HT-29 (cell line): ENCODE measurements around the gene RALGDS. TPM values are rescaled to one million over a fixed set of nuclear protein-coding genes. Genes with fewer than 3 reads are reported as not detected.
"Not testable (repeated sequence)": the region's sequence is repeated elsewhere in the genome, so short reads cannot be mapped to it uniquely, and the experiment has no call there.

Experiments
- DNase-seq: peaks from one replicate; pipeline ENCODE4 v3.0.0-alpha.2; 2015; ENCODE audit warnings: low spot score
- total RNA-seq: library from RNA; depleted of rRNA; stranded (reverse); fragments of >200 nt; shearing (Covaris generic); gene quantifications from 2 replicates; pipeline ENCODE4 v1.2.3, GENCODE V29; 2014

Gene RALGDS
- total RNA-seq, 1 experiment from 2014 or later, result 95.0 TPM

DNA sequence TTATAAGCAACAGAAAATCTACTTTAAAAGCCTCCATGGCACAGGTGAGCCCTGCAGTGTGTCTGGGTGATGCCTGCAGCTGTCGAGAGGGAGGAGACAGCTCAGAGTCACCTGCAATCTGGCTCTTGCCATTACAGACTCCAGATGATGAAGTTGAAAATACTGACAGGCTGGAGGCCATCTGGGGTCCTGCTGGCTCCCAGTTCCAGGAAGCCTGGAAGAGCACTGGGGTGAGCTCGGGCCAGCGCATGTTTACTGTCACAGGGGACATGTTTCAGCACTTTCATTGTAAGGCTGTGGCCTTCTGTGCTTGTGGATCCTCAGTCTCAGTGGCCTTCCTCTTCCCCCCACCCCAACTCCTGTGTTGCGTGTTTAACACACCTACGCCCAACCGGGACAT, 30.9 kb downstream of the RALGDS start:
- DNase-seq, result no peak

DNA sequence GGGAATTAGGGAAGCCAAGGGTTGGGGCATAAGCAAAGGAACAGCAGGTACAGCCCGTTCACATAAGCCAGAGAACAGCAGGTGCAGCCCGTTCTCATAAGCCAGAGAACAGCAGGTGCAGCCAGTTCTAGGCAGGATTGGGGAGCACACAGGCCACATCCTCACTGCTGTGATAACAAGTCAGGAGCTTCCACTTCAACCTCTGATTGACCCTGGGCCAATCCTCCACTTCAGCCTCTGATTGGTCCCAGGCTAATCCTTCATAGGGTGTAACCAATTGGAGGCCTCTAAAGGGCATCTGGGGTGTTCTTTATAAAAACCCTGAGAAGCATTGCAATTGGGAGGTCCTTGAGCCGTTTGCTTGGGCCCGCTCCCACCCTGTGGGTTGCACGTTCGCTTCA, 31.8 kb downstream of the RALGDS start:
- no peak for DNase-seq

DNA sequence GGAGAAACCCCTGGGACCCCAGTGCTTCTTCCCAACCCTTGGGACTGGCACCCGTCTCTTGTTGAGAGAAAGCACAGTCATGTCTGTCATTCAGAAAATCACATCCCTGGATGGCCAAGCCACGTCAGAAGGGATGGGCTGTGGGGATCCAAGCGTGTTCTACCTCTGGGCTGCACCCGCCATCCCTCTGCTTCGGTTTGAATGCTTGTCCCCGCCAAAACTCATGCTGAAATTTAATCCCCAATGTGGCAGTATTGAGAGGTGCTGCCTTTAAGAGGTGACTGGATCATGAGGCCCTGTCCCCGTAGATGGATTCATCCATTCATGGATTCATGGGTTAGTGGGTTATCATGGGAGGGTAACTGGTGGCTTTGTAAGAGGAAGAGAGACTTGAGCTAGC, 32.3 kb downstream of the RALGDS start:
- DNase-seq, result no peak

DNA sequence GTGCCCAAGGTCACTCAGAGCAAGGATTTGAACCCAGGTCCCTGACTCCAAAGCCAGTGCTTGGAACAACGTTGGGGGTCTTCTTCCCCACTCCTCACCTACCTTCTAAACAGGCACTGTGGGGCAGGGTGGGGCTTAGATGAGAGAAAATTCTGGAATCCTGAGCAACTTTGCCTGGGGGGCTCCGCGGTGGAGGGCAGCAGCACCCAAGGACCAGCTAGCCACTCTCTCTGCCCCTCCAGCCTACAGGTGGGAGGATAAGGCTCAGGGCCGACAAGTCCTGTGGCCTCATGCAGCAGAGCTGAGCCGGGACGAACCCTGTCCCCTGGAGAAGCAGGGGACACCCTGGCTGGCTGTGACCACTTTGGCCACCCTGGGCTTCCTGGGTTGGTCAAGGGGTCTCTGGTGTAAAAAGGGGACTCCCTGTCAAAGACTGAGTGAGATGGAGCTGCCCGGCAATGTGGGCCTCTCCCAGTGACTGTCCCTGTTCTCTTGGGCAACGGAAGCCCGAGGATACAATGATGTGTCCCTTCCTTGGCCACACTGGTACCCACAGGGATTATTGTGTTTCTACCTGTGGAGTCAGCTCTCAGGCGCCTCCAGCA, 32.8 kb downstream of the RALGDS start:
- DNase-seq, result no peak

DNA sequence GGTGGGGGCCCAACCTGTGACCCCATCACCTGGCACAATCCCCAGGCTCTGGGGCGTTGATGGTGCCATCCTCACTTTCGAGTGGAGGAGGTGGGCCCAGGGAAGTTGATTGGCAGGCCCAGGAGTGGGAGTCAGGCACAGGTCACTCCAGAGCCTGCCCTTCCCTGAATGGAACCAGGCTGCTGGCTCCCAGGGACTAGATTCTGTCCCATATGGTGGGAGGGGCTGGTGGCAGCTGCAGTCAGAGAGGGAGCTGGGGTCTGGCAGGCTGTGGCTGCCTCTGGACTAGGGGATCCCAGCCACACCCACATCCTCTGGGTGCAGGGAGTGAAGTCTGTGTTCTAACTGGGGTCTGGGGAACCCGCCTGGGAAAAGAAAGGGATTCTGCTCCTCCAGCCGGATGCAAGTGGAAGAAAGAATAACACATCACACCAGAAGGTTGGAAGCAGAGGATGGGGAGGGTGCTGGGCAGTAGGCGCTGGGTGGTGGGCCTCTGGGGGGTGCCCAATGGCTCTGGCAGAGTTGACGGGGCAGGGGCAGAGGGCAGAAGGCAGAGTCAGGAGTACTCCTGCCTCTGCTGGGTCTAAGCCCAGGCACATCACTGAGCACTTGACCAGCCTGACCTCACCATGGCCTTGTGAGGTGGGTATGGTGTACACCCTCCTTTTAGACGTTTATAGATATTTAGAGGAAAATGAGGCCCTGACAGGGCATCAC, 33.5 kb downstream of the RALGDS start:
- DNase-seq, result no peak

DNA sequence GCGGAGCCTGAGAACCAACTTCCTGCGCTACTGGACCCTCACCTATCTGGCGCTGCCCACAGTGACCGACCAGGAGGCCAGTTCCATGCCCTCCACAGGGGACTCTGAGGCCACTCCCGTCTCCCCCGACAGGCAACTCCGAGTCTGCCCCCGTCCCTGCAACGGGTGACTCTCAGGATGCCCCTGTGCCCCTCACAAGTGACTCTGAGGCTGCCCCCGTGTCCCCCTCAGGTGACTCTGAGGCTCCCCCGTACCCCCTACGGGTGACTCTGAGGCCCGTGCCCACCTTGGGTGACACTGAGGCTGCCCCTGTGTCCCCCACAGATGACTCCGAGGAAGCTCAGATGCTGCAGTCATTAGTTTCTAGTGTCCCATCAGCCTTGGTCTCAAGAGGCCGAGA, 34.1 kb downstream of the RALGDS start:
- DNase-seq, result no peak

DNA sequence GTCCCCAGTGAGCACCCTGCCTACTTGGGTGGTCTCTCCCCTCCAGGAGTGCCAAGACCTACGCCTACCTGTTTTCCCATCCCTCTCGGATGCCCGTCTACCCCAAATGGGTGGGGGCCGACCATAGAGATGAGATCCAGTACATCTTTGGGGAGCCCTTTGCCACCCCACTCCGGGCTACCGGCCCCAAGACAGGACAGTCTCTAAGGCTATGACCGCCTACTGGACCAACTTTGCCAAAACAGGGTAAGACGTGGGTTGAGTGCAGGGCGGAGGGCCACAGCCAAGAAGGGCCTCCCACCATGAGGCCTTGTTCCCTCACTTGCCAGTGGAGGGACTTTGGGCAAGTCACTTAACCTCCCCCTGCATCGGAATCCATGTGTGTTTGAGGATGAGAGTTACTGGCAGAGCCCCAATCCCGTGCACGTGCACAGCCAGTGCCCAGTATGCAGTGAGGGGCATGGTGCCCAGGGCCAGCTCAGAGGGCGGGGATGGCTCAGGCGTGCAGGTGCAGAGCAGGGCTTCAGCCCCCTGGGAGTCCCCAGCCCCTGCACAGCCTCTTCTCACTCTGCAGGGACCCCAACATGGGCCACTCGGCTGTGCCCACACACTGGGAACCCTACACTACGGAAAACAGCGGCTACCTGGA, 34.7 kb downstream of the RALGDS start:
- not testable (repeated sequence) for DNase-seq

DNA sequence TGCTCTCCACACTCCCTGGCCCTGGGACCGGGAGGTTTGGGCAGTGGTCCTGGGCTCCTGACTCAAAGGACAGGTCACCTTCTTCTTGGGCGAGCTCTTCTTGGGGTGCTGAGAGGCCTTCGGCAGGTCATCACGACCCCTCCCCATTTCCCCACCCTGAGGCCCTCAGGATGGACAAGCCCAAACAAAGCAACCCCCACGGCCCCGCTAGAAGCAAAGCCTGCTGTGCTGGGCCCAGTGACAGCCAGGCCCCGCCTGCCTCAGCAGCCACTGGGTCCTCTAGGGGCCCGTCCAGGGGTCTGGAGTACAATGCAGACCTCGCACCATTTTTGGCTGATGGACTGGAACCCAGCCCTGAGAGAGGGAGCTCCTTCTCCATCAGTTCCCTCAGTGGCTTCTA, 37.4 kb downstream of the RALGDS start:
- DNase-seq, result not testable (repeated sequence)

DNA sequence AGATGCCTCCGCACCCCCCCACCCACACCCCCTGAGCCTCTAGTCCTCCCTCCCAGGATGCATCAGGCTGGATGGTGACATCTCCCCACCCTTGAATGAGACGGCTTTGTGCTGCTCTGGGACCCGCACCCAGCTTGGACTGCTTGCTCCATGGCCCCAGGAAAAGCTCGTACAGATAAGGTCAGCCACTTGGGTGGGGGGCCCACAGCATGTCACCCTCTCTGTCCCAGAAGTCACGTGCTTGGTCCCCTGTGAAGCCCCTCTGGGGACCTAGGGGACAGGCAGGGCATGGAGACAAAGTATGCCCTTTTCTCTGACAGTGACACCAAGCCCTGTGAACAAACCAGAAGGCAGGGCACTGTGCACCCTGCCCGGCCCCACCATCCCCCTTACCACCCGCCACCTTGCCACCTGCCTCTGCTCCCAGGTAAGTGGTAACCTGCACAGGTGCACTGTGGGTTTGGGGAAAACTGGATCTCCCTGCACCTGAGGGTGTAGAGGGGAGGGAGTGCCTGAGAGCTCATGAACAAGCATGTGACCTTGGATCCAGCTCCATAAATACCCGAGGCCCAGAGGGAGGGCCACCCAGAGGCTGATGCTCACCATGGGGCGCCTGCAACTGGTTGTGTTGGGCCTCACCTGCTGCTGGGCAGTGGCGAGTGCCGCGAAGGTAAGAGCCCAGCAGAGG, 38.9 kb downstream of the RALGDS start:
- DNase-seq, result not testable (repeated sequence)

DNA sequence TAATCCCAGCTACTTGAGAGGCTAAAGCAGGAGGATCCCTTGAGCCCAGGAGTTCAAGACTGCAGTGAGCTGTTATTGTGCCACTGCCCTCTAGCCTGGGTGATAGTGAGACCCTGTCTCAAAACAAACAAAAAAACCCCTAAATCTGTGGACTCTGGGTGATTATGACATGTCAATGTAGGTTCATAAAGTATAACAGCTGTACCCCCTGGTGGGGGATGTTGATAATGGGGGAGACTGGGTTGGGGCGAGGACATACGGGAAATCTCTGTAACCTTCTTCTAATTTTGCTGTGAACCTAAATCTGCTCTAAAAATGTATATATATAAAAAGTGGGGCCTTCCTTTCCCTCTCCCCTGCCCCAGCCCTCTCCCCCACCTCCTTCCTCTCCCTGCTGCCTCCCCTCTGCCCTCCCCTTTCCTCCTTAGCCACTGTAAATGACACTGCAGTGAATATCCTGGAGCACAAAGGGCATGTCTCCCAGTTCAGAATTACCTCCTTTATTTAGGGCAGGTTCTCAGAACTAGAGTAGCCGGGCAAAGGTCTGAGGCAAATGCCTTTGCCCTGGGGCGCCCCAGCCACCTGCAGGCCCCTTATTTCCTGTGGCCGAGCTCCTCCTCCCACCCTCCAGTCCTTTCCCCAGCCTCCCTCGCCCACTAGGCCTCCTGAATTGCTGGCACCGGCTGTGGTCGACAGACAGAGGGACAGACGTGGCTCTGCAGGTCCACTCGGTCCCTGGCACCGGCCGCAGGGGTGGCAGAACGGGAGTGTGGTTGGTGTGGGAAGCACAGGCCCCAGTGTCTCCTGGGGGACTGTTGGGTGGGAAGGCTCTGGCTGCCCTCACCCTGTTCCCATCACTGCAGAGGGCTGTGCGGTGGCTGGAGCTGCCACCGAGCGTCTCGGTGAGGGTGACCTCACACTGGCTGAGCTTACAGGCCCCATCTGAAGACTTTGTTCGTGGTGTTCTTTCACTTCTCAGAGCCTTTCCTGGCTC, 40.0 kb downstream of the RALGDS start:
- DNase-seq, result not testable (repeated sequence)

DNA sequence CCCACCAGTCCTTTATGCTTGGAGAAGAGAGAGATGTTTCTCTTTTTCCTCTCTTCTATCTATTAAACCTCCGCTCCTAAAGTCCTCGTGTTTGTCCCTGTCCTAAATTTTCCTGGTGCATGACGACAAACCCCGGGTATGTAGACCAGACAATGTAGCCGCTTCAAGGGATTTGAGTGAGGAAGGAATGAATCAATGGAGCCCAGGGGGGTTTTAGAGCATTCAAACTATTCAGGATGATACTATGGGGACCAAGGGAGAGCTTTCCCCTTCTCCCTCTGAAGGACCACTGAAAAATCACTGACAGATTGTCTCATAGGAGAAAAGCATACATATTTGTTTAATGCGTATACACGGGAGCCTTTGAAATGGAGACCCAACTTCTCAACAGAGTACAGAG, 40.9 kb downstream of the RALGDS start:
- no peak for DNase-seq

DNA sequence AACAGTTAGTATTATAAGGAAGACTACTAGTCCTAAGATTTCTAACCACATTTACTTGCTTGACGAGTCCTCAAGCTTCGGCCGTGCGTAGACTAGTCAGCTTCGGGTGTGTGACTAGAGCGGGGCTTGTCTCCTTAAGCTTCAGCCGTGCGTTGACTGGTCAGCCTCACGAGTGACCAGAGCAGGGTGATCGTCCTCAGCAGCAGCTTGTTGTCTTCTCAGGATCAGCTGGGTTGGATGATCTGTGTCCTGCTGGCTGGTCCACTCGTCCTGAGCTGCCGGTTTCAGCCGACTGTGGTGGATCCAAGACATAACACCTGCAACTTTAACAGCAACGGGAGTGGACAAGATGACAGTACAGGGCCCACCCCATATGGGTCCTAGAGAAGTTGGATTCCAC, 42.6 kb downstream of the RALGDS start:
- DNase-seq, result no peak

DNA sequence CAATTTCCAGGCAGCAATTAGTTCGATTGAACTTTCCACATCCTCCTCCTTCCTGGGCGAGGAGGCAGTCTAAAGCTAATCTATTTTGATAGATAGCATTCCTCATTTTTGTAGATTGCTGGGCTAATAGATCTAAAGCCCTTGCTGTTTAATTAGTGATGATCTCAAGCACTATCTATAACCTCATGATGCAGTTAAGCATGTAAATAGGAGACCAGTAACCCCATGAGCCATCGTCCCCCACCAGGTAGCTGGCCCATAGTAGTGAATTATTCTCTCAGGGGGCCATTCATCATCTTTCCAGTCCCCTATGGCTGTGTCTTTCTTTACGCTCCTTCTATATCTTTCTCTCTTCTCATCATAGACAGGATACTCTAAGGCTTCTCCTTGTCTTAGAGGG, 44.3 kb downstream of the RALGDS start:
- no peak for DNase-seq

DNA sequence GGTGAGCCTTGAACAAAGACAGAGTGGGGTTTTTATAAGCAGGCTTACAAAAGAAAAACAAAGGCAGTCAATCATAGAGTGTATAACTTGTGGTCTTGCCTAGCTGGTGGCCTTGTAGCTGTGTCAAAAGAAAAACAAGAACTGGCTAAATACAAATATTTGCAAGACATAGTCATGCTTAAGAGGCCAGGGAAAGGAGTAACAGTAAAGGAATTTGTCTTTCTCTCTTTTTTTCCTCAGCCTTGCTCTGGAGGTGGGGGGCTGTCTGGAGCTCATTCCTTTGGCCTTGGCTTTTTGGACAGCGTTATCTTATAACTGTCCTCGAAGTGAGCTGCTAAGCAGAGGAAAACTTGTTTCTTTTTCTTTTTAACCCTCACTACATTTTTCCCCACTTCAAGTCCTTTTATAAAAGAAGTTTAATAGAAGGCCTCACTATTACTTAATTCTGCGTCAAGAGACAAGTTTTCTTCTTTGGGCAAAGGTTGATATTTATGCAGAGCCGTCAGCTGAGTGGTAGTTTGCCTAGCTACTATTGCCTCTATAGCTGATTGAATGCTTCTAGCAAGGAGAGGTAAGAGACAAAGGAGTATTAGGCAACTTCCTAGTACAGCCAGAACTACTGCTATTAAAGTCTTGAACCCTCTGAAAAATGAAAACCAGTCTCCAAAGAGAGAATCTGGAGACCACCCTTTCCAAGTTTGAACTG, 45.0 kb downstream of the RALGDS start:
- DNase-seq, result no peak

DNA sequence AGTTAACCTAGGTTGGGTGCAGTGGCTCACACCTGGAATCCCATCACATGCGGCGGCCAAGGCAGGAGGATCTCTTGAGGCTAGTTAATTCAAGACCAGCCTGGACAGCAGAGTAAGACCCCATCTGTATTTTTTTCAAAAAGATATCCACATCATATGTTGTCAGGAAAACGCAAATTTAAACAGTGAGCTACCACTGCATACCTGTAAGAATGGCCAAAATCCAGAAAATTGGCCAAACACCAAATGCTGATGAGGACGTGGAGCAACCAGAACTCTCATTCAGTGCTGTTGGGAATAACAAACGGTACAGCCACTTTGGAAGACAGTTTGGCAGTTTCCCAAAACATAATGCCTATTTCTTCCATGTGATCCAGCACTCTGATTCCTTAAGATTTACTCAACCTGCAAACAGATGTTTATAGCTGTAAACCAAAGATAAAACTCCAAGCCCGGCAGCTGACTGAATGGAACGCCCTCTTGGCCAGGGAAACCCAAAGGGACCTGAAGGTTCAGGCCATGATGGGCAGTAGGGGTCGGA, 46.9 kb downstream of the RALGDS start:
- DNase-seq, result no peak

DNA sequence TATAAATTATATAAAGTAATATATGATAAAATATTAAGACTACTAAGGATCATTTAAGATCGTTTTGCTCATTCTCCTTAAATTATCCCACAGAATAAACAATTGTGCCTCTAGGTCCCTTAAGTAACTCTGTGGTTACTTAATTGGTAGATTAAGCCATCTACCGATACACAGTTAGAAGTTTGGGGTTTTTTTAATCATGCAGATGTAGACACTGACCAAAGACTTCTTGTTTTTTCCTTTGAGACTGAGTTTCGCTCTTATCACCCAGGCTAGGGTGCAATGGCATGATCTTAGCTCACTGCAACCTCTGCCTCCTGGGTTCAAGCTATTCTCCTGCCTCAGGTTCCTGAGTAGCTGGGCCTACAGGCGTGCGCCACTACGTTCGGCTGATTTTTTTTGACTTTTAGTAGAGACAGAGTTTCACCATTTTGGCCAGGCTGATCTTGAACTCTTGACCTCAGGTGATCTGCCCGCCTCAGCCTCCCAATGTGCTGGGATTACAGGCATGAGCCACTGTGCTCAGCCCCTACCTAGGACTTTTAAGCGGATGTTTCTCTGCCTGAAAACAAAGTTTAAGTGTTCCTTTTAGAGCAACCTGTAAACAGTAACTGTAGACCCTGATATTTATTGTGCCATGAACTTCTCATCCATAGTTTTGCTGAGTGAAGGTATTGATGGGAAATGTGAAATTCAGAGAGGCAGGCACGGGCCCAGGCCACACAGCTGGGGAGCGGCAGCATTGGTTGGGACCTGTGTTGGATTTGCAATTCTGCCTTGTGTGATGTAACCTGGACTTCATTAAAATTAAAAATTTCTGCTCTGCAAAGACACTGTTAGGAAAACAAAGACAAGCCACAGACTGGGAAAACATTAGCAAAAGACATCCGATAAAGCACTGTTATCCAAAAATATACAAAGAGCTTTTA, 47.7 kb downstream of the RALGDS start:
- DNase-seq, result no peak

DNA sequence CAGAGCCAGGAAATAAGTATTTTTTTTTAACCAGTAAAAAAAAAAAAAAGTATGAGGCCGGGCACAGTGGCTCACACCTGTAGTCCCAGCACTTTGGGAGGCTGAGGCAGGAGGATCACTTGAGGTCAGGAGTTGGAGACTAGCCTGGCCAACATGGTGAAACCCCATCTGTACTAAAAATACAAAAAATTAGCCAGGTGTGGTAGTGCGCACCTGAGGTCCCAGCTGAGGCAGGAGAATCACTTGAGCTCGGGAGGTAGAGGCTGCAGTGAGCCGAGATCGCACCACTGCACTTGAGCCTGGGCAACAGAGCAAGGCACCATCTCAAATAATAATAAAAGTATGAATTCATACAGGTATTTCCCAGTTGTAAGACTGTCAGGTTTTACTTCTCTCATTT, 48.8 kb downstream of the RALGDS start:
- DNase-seq, result not testable (repeated sequence)

DNA sequence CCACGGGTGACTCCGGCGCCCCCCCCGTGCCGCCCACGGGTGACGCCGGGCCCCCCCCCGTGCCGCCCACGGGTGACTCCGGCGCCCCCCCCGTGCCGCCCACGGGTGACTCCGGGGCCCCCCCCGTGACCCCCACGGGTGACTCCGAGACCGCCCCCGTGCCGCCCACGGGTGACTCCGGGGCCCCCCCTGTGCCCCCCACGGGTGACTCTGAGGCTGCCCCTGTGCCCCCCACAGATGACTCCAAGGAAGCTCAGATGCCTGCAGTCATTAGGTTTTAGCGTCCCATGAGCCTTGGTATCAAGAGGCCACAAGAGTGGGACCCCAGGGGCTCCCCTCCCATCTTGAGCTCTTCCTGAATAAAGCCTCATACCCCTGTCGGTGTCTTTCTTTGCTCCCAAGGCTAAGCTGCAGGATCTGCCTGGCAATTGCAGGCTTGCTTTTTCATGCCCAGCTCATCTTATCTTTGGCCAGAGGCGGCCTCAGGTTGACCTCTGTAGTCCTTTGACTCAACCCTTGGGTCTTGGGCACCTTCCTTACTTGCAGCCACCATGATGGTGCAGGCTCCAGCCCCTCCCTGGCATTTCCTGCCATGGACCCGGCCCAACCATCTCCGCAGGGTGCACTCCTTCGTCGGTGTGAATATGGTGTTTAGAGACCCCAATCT, 49.4 kb downstream of the RALGDS start:
- DNase-seq, result no peak

DNA sequence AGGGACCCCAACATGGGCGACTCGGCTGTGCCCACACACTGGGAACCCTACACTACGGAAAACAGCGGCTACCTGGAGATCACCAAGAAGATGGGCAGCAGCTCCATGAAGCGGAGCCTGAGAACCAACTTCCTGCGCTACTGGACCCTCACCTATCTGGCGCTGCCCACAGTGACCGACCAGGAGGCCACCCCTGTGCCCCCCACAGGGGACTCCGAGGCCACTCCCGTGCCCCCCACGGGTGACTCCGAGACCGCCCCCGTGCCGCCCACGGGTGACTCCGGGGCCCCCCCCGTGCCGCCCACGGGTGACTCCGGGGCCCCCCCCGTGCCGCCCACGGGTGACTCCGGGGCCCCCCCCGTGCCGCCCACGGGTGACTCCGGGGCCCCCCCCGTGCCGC, 50.1 kb downstream of the RALGDS start:
- DNase-seq, result not testable (repeated sequence)
